Suprapubic skin (tissue), 3 donors: ENCODE data around the gene TNIK.

Experiments
- EP300 ChIP-seq: sonication (generic); formaldehyde crosslinking; IDR thresholded peaks from one replicate; pipeline ENCODE4 v1.6.1; 2017; ENCODE audit warnings: antibody characterized with exemption
- POLR2A ChIP-seq, 2 donors: fragments of 450-650 bp; IDR thresholded peaks; one replicate each; pipeline ENCODE4 v1.6.1; 2017; ENCODE audit warnings: antibody characterized with exemption in 2 of 2, mild to moderate bottlenecking in 2 of 2, moderate library complexity in 2 of 2
- TF ChIP-seq, protein P1 (sequence below), 2 donors: fragments of 200-600 bp in 1 of 2; fragments of 450-650 bp in 1 of 2; sonication (generic) in 1 of 2; IDR thresholded peaks; one replicate each; pipeline ENCODE4 v1.5.1; 2016 to 2019; ENCODE audit warnings: antibody characterized with exemption in 2 of 2, mild to moderate bottlenecking in 1 of 2, moderate library complexity in 1 of 2

DNA sequence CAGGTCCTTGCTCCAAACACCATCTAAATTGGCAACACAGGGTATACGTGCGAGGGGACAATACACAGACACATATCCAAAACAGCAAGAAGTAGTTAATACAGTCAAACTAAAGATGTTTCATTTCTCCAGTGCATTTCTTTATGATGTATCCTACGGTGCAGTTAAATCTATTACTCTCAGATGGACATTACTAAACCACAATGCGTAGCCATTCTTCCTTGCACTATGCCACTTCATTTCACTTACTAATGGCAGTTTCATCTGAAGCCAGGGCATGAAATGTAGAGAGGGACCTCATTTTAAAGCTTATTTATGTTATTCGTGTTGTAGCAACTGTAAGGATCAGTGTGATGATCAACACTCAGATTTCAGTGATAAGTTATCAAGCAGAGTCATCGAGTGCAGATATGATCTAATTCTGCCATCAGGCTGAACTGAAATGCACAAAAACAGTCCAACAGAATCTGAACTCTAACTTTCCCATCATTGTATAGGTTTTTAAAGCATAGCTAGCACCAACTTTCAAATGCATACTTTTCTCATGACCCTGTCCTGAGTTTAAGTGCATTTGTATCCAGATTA is 14.5 kb downstream of the TNIK start:
- TF ChIP-seq, protein P1, sequence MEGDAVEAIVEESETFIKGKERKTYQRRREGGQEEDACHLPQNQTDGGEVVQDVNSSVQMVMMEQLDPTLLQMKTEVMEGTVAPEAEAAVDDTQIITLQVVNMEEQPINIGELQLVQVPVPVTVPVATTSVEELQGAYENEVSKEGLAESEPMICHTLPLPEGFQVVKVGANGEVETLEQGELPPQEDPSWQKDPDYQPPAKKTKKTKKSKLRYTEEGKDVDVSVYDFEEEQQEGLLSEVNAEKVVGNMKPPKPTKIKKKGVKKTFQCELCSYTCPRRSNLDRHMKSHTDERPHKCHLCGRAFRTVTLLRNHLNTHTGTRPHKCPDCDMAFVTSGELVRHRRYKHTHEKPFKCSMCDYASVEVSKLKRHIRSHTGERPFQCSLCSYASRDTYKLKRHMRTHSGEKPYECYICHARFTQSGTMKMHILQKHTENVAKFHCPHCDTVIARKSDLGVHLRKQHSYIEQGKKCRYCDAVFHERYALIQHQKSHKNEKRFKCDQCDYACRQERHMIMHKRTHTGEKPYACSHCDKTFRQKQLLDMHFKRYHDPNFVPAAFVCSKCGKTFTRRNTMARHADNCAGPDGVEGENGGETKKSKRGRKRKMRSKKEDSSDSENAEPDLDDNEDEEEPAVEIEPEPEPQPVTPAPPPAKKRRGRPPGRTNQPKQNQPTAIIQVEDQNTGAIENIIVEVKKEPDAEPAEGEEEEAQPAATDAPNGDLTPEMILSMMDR (IDR thresholded peaks at IDR 0.05) = no peak
- TF ChIP-seq POLR2A (IDR thresholded peaks at IDR 0.05) (no peak), EP300 (no peak)
